GM23248 (cell line): ENCODE data around the gene TOPAZ1. TPM values are rescaled to one million over a fixed set of nuclear protein-coding genes. Genes with fewer than 3 reads are reported as not detected.
A peak's percentile ranks its signal among the peaks of the same experiment; 100 is the strongest.

Experiments
- DNase-seq: peaks from one replicate; pipeline ENCODE4 v3.0.0-alpha.2; 2015
- H2AFZ ChIP-seq: fragments of 200-600 bp; sonication (generic); 2 replicates; pipeline ENCODE4 v1.6.1; 2016; ENCODE audit warnings: antibody characterized with exemption
- H3F3A ChIP-seq: fragments of 200-600 bp; sonication (generic); 2 replicates; pipeline ENCODE4 v1.6.1; 2016; ENCODE audit warnings: mild to moderate bottlenecking, antibody characterized with exemption, mixed run types; ENCODE audit not compliant: insufficient read depth
- H3K27ac ChIP-seq: fragments of 200-600 bp; sonication (generic); 2 replicates; pipeline ENCODE4 v1.5.1; 2016; ENCODE audit warnings: mild to moderate bottlenecking
- H3K27me3 ChIP-seq: fragments of 200-600 bp; sonication (generic); replicated peaks from 2 replicates; pipeline ENCODE4 v1.6.1; 2016; ENCODE audit warnings: mild to moderate bottlenecking; ENCODE audit not compliant: insufficient read depth
- H3K36me3 ChIP-seq: fragments of 200-600 bp; sonication (generic); 2 replicates; pipeline ENCODE4 v1.6.1; 2016; ENCODE audit warnings: low read depth, mild to moderate bottlenecking
- H3K4me1 ChIP-seq: fragments of 200-600 bp; sonication (generic); 2 replicates; pipeline ENCODE4 v1.6.1; 2016; ENCODE audit warnings: mild to moderate bottlenecking; ENCODE audit not compliant: insufficient read depth
- H3K4me2 ChIP-seq: fragments of 200-600 bp; sonication (generic); one replicate; pipeline ENCODE4 v1.6.1; 2016; ENCODE audit warnings: mild to moderate bottlenecking; ENCODE audit not compliant: unreplicated experiment
- H3K4me3 ChIP-seq: fragments of 200-600 bp; sonication (generic); 2 replicates; pipeline ENCODE4 v1.5.1; 2016; ENCODE audit warnings: mild to moderate bottlenecking
- H3K79me2 ChIP-seq: fragments of 200-600 bp; sonication (generic); 2 replicates; pipeline ENCODE4 v1.6.1; 2016; ENCODE audit warnings: mild to moderate bottlenecking; ENCODE audit not compliant: insufficient read depth
- H3K9ac ChIP-seq: fragments of 200-600 bp; sonication (generic); 2 replicates; pipeline ENCODE4 v1.6.1; 2016; ENCODE audit warnings: mild to moderate bottlenecking
- H3K9me2 ChIP-seq: fragments of 200-600 bp; sonication (generic); 2 replicates; pipeline ENCODE4 v1.6.1; 2016; ENCODE audit warnings: mixed run types, mild to moderate bottlenecking, moderate library complexity; ENCODE audit not compliant: insufficient read depth
- H3K9me3 ChIP-seq: fragments of 200-600 bp; sonication (generic); one replicate; pipeline ENCODE4 v1.6.1; 2017; ENCODE audit warnings: low read depth
- H4K20me1 ChIP-seq: fragments of 200-600 bp; sonication (generic); 2 replicates; pipeline ENCODE4 v1.6.0; 2016; ENCODE audit not compliant: insufficient read depth
- EZH2 ChIP-seq: fragments of 200-600 bp; sonication (generic); IDR thresholded peaks from 2 replicates; pipeline ENCODE4 v1.6.1; 2018; ENCODE audit warnings: antibody characterized with exemption, mild to moderate bottlenecking; ENCODE audit not compliant: insufficient read depth, poor library complexity, severe bottlenecking
- EZH2phosphoT487 ChIP-seq: fragments of 200-600 bp; sonication (generic); IDR thresholded peaks from 2 replicates; pipeline ENCODE4 v1.6.1; 2018; ENCODE audit warnings: antibody characterized with exemption, moderate library complexity, mild to moderate bottlenecking, low read depth; ENCODE audit not compliant: insufficient read depth
- WGBS, 2 experiments: methylation state at CpG; one replicate each; pipeline ENCODE4 v1.1.6; 2015 to 2017; ENCODE audit warnings: low lambda C conversion rate in 2 of 2, low coverage in 1 of 2; ENCODE audit errors: missing lambda C conversion rate in 2 of 2; 5-methylcytosine and 5-hydroxymethylcytosine counted together
- in situ Hi-C: fragments of 300-500 bp; cut with MboI; formaldehyde crosslinking; loops from 2 replicates; pipeline ENCODE4 v1.15.0; 2020
- polyA plus RNA-seq: library from polyadenylated mRNA; unstranded; fragments of >200 nt; fragmentation: Nextera tagmentation; extraction: Ambion mirVana; gene quantifications from 2 replicates; pipeline ENCODE4 v1.2.1, GENCODE V29; 2016
- total RNA-seq: library from RNA; depleted of rRNA; stranded (reverse); fragments of >200 nt; shearing (Covaris generic); gene quantifications from 2 replicates; pipeline ENCODE4 v1.2.3, GENCODE V29; 2014

The TOPAZ1 gene
- total and polyA plus RNA-seq, 2 experiments from 2014 or later: not detected

- peaks cover 30% of the 10 kb centered on the region for H3K79me2 ChIP-seq
- peak overlapping the region; percentile 66; the same call in 1 of the 2 replicates for H3K27ac ChIP-seq
- H2AFZ ChIP-seq: peak overlapping the region; percentile 95
These were observed 95.6 kb downstream of the TOPAZ1 start for GRCh38 chr3:44337248-44337785.

DNA sequence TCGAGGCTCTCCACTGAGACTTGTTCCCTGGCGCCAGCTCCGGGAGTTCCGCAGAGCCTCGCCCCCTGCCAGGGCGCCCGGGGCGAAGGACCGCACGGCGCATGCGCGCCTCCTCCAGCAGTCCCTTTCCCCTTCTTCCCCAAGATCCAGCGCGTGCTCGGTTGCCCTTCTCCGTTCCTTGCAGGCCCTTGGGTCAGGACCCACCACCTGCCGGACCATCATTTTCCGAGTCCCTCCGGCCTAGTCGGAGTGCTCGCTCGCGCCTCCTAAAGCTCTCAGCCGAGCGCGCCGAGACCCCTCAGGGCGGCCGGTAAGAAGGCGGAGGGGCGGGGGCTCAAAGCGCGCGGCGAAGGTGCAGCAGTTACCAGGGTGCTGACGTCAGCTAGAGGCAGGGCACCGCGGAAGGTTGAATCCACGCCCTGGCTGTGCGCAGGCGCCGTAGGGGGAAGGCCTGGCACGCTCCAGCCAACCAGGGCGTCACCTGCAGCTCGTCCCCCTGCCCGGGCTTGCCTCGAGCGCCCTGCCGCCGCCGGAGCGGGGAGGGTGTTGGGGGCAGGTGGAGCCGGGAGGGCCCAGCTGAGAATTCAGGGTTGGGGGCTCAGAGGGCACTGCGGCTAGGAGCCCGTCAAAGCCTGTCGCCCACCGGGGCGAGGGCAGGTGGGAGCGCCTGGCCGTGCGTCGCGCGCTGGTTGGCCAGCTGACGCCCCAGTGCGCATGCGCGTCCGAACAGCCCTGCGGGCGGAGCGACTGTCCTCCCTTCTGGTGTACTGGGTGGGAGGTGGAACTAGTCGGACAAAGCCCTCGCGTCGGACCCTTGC is 96.5 kb downstream of the TOPAZ1 start, which contains the start of gene TCAIM:
Gene TCAIM (plus strand): TSS at position 757 of the 818 bp plus-strand sequence. CDS start 16,017 bp downstream, outside the sequence.
- H3F3A ChIP-seq: peaks cover 4% of the 10 kb centered on the region; the same call in 1 of the 2 replicates
- peak within 1 kb of the TSS; percentile 94 for H3K4me3 ChIP-seq
- no peaks in the 10 kb centered on the region for H3K9me2 ChIP-seq
- in situ Hi-C loops: no loop called here
- no peaks in the 10 kb centered on the region for H3K36me3 ChIP-seq
- peak; percentile 98 for DNase-seq
- TF ChIP-seq EZH2phosphoT487 (no peak), EZH2 (no peak)
- H3K9ac ChIP-seq: peak within 1 kb of the TSS; percentile 79
- H3K4me2 ChIP-seq: peak within 1 kb of the TSS; percentile 98
- no peaks in the 10 kb centered on the region for H4K20me1 ChIP-seq
- H3K79me2 ChIP-seq: peaks cover 30% of the 10 kb centered on the region
- H2AFZ ChIP-seq: peak within 1 kb of the TSS; percentile 95
- 0 out of 2 replicates have a peak, but pooled peaks cover 4% of the 10 kb centered on the region for H3K27me3 ChIP-seq
- H3K4me1 ChIP-seq: peaks cover 20% of the 10 kb centered on the region
- peak within 1 kb of the TSS; percentile 66 for H3K27ac ChIP-seq
- no peaks in the 10 kb centered on the region for H3K9me3 ChIP-seq
- WGBS, 2 experiments: 1% methylated on average over 58 to 73 of the region's 77 CpGs

More at GRCh38 chr3:44337248-44337785, 95.6 kb downstream of the TOPAZ1 start:
- peak overlapping the region; percentile 79 for H3K9ac ChIP-seq
- H3K4me2 ChIP-seq: peak overlapping the region; percentile 98
- peaks cover 3% of the 10 kb centered on the region; the same call in 1 of the 2 replicates for H3F3A ChIP-seq
- no peaks in the 10 kb centered on the region for H3K9me3 ChIP-seq
- H3K4me3 ChIP-seq: peak overlapping the region; percentile 94
- H3K36me3 ChIP-seq: no peaks in the 10 kb centered on the region
- no peak for TF ChIP-seq EZH2phosphoT487
- H3K27me3 ChIP-seq: 0 out of 2 replicates have a peak, but pooled peaks cover 8% of the 10 kb centered on the region
- in situ Hi-C loops: no loop called here
- peak; percentile 38 for DNase-seq
- H4K20me1 ChIP-seq: no peaks in the 10 kb centered on the region
- 24 to 27% methylated on average over 5 of the region's 5 CpGs for WGBS, 2 experiments
- peaks cover 17% of the 10 kb centered on the region for H3K4me1 ChIP-seq
- no peaks in the 10 kb centered on the region for H3K9me2 ChIP-seq

DNA sequence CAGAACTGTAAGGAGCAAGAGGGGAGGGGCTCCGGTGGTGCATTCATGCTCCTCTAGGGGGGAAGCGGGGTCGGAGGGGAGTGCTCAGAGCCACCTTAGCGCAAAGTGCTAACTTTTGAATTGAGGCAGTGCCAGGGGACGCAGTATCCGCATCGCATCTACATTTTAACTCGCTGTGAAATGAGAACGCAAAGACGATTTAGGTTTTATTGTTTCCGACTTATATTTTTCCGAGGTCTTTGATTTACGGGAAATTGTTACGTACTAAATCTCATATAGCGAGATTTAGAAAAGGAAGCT is 97.1 kb downstream of the TOPAZ1 start:
- no peaks in the 10 kb centered on the region for H3K36me3 ChIP-seq
- H3K9ac ChIP-seq: peak overlapping the region; percentile 79
- H3F3A ChIP-seq: peaks cover 4% of the 10 kb centered on the region; the same call in 1 of the 2 replicates
- in situ Hi-C loops: no loop called here
- no peaks in the 10 kb centered on the region for H3K9me2 ChIP-seq
- H3K79me2 ChIP-seq: peaks cover 30% of the 10 kb centered on the region
- TF ChIP-seq EZH2phosphoT487 (no peak), EZH2 (no peak)
- WGBS, 2 experiments: 0 to 2% methylated on average over 14 to 15 of the region's 15 CpGs
- H3K4me3 ChIP-seq: peak overlapping the region; percentile 94
- H3K4me2 ChIP-seq: peak overlapping the region; percentile 98
- peaks cover 20% of the 10 kb centered on the region for H3K4me1 ChIP-seq
- H4K20me1 ChIP-seq: no peaks in the 10 kb centered on the region
- H3K27ac ChIP-seq: peak overlapping the region; percentile 66
- no peaks in the 10 kb centered on the region for H3K9me3 ChIP-seq
- no peaks in the 10 kb centered on the region for H3K27me3 ChIP-seq
- H2AFZ ChIP-seq: peak overlapping the region; percentile 95
- DNase-seq: no peak

DNA sequence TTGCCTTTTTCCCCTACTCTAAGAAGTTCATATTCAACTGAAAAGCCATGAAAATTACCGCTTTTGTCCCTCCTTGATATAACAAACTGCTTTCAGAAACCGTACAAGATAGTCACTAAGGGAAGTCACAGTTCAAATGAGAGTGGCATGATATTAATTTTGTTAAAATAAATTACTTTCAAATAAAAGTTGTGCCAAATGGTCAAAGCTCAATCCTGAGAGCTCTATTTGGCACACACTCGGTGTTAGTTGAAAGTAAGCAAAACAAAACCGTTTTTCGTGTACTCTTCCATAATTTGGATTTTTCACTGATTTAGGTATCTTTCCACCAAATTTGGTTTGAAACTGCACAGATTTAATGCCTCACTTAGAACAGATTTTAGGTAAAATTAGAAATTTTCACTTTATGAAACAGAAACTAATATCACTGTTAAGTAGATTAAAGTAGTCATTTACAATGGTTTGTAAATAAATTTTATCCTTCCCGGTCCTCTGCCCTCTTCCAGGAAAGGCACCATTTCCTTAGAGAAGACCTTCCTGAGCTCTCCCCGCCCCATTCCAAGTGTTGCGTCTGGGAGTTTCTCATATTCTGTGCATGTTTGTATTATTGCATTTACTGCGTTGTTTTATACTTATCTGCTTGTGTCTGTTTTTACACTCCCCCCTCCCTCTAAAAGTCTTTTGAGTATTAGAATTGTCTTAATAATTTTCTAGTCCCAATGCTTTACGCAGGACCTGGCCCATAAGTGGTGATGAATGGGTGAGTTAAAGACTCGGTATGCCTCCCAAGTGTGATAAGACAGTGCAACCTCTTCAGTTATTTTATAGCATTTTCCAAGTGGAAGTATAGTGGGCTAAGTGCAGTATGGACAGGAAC is 97.7 kb downstream of the TOPAZ1 start:
- TF ChIP-seq EZH2phosphoT487: no peak
- Histone ChIP-seq H4K20me1 (no peaks in the 10 kb centered on the region), H3K36me3 (no peaks in the 10 kb centered on the region), H2AFZ (peak overlapping the region; percentile 95), H3K4me3 (peak overlapping the region; percentile 94), H3K4me1 (peaks cover 20% of the 10 kb centered on the region), H3K27me3 (no peaks in the 10 kb centered on the region), H3F3A (peaks cover 4% of the 10 kb centered on the region; the same call in 1 of the 2 replicates), H3K9me2 (no peaks in the 10 kb centered on the region), H3K4me2 (peak overlapping the region; percentile 98), H3K9ac (peak overlapping the region; percentile 79), H3K79me2 (peaks cover 36% of the 10 kb centered on the region), H3K27ac (peak overlapping the region; percentile 66), H3K9me3 (no peaks in the 10 kb centered on the region)
- peak; percentile 31 for DNase-seq
- WGBS, 2 experiments: 24 to 26% methylated on average over 11 of the region's 11 CpGs
- in situ Hi-C loops: no loop called here
